GM19455 (cell line): ENCODE data around the gene SDK2.

Experiments used
- ATAC-seq: cut with Tn5 transposase; IDR thresholded peaks from one replicate; pipeline ENCODE4 v1.9.1; 2021; ENCODE audit not compliant: unreplicated experiment

SDK2 gene

DNA sequence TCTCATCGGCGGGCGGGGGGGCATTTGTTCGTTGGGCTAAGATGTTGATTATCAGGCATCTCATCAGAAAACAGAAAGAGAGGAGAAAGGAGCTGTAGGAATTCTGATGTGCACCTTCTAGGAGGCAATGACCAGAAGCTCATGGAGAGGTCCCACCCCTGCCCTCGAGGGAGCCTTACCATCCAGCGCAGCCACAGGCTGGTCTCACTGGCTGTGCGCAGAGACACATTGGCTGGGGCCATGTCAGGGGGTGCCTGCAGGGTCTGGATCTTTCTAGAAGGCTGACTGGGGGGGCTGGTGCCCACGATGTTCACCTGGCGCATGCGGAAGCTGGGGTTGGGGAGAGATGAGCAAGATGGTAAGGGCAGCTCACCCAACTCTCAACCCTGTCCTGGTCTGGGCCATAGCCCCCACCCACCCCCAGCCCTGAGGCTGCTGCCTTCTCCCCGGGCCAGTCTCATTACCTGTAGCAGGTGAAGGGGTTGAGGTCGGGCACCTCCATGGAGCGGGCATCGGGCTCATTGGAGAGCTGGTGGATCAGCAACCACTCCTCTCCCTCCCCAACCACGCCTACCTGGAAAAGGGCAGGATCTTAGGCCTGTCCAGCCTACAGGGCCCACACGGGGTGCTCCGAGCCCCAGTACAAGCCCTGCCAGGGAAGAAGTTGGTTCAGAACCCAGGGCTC is 246.2 kb downstream of the SDK2 start:
- ATAC-seq, result no peak

DNA sequence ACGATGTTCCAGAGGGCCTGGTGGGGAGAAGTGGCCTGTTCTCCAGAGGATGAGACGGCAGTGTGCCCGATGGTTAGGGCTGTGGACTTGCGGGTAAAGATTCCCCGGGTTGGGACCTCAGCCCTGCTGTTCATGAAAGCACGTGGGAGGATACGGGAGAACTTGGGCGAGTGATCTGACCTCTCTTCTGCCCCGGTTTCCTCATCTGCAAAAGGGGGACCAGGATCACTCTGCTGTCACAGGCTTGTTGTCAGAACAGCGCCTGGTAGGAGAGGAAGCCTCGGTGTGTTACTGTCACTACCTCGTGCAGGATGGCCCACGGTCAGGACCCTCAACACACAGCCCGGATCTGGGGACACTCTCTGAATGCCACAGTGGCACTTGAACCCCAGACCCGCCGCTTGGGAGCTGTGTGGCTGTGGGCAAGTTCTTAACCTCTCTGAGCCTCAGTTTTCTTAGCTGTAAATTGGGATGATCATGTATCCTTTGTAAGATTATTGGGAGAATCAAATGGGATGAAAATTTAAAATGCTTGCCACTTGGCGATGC is 246.9 kb downstream of the SDK2 start:
- ATAC-seq, result no peak

DNA sequence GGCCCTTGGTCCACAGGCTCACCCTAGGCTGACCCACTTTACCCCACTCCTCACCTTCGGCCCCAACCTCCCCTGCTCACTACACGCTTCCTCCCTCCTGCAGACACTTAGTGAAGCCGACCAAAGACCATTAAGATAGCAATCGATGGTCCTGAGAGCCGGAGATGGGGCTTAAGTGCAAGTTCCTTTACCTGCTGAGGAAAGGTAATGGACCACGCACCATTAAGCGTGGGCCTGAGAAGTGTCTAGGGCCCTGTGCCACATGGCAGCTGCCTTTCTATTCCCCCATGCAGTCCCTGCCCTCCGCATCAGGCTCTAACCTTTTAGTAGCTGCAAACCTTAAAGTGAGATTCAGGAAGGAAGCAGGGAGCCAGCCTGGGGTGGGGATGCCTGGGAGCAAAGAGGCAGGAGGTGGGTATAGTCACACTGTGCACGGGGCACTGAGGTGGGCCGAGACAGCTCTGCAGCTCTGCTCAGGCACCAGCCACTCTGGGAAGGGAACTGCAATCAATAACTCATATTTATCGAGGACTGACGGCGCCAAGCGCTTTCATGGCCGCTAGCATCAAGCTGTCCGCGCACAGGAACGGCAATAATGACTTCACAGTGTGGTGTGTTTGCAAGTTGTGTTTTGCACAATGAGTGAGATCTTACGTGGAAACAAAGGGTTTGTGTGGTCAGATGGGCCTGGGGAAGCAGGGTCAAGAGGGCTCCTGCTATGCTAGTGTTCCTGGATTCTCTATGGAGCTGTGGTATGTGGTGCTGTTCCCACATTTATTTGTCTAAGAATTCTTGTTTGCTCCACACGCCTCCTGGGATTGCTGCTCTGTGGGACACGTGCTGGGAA is 247.6 kb downstream of the SDK2 start:
- ATAC-seq, result no peak

DNA sequence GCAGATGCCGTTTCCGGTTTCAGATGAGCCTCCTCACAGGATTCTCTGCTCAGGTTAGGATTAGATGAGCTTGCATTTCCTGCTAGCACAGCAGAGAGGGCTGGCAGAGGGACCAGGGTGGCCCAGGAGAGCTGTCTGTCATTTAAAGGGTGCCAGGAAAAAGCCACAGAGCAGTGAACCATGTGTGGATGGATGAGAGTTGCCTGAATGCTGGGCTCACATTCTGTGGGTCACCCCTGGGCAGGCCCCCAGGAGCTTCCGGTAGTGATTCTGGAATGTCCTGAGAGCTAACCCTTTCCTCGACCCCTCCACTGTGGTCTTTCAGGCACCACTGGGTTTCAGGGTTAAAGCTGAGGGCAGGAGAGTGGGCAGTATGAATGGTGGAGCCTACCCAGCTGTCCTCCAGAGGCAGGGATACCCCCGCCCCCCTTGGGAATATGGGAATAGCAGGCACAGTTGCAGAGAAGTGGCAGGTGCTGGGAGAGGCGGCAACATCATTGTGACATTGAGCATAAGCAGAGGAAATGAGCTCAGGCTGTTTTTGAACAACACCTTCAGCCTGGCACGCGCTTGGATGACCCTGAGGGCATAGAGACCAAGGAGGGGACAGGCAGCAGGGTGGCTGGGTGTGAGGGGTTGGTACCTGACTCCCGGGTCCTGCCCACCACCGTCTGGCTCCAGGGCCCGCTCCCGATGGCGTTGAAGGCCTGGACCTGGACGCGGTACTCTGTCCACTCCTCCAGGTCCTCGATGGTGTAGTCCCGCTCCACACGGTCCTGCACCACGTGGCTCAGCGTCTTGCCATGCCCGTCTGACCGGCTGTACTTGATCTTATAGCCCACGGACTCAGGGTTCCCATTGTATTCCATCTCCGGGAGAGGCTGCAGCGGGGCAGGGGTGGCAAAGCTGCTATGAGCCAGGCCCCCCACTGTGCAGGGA is 249.5 kb downstream of the SDK2 start:
- no peak for ATAC-seq

DNA sequence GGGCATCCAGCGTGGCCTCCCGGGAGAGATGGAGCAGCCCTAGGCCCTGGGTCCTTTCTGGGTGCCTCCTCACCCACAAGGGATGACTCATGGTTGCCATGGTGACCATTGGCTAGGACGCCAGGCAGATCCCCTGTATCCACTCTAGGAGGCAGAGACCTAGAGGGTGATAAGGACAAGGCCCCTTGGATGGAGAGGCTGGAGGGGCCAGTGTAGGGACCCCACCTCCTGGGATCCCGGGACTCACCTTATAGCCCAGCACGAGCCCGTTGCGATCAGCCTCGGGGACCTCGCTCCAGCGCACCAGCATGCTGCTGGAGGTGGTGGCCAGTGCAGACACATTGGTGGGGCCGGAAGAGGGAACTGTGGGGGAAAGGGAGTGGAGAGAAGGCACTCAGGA is 250.3 kb downstream of the SDK2 start:
- ATAC-seq, result no peak

DNA sequence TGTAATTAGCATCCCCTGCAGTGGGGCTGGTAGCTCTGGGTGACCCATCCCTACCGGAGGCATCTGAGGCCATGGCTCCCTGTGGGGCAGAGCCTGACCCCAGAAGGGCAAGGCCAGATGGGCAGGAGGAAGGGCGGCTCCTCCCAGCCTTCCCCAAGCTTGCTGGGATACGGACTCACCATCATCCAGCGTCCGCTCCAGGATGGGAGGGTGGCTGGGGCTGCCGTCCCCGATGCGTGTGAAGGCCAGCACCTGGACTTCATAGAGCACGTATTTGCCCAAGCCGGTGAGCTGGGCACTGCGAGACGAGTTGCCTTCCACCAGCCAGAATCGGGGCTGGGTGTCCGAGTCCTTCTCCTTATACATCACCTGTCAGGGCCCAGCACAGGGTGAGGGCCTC is 250.9 kb downstream of the SDK2 start:
- no peak for ATAC-seq

DNA sequence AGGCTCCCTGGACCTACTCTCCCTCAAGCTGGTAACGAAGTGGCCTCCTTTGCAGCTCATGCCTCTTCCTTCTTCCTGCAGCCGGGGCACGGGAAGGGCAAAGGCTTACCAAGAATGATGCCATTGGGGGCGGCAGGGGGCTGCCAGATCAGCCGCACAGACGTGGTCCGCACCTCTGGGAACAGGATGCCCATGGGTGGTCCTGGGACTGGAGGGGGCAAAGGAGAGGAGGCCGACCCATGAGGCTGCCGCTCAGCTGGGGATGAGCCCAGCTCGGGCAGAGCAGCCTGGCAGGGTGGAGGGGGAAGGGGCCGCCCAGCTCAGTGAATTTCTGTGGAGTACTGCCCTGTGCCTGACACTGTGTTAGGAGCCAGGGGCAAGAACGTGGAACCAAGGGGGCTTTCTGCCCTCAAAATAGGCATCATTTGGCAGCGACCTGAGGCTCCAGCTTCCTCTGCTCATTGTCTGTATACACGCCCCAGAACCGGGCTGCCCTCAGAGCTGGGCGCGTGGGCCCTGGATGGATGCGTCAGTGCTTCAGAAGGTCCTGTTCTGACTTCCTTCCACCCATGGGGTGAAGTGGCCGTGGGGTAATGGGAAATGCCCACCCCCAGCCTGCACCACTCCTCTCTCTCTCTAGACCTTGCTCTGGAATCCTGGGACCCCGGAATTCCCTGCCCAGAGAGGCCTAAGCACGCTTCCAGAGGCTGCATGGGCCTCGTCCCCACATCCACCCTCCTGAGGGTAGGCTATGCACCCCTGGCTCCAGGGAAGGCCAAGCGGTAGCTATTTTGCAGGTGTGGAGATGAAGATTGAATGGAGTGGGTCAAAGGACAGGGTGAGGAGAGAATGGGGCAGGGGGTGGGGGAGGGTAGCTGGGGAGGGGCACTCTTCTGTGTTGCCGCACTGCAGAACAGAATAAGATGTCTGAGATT is 252.6 kb downstream of the SDK2 start:
- ATAC-seq, result no peak

DNA sequence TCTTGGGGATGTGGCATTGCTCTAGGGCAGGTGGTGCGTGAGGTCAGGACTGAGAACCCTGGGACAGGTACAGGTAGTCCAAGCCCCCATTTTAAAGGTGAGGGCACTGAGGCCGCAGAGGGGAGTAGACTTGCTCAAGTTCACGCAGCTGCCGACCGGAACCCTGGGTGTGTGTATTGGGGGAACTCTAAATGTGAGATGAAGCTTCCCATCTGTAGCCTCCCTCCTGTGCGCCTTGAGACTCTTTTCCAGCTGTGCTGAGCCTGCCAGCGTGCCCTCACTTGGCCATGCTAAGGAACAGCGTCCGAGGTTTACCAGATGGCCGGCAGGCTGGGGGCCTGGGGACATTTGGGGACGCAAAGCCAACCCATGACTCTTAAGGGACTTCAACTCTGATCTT is 253.4 kb downstream of the SDK2 start:
- ATAC-seq, result no peak

DNA sequence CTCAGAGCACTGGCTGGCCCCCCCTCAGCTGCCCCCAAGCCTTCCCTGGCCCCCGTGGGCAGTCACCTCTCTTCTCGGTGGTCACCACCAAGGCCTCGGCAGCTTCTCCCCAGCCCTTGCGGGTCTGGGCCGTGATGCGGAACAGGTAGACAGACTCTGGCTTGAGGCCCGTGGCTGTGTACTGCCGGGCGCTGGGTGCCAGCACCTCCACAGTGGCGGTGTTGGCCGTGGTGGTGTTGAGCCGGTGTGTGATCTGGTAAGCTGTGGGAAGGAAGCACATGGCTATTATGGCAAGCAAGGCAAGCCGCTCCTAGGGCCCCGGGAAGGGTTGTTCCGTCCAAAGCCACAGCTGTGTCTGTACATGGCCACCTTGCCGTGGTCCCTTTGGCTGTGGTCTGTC is 254.0 kb downstream of the SDK2 start:
- no peak for ATAC-seq

DNA sequence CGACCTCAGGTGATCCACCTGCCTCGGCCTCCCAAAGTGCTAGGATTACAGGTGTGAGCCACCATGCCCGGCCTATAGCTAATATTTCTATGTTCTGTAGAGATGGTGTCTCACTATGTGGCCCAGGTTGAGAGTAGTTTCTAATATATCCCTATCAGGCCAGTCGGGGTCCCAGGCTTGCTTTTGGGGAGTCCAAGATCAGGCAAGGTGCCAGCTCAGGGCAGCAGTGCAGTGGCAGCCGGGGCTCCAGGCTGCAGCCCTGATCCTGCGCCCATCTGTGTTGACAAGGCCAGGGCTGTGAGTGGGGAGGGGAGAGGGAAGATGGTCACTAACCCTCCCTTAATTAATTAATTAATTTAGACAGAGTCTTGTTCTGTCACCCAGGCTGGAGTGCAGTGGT is 254.8 kb downstream of the SDK2 start:
- no peak for ATAC-seq

DNA sequence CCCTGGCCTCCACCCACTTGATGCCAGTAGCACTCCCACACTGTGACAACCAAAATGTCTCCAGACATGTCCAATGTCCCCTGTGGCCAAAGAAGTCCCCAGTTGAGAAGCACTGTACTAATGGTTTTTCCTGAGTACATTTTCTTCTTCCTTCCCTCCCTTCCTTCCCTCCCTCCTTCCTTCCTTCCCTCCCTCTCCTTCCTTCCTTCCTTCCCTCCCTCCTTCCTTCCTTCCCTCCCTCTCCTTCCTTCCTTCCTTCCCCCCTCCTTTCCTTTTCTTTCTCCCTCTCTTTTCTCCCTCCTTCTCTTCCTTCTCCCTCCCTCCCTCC is 255.7 kb downstream of the SDK2 start:
- ATAC-seq, result no peak

DNA sequence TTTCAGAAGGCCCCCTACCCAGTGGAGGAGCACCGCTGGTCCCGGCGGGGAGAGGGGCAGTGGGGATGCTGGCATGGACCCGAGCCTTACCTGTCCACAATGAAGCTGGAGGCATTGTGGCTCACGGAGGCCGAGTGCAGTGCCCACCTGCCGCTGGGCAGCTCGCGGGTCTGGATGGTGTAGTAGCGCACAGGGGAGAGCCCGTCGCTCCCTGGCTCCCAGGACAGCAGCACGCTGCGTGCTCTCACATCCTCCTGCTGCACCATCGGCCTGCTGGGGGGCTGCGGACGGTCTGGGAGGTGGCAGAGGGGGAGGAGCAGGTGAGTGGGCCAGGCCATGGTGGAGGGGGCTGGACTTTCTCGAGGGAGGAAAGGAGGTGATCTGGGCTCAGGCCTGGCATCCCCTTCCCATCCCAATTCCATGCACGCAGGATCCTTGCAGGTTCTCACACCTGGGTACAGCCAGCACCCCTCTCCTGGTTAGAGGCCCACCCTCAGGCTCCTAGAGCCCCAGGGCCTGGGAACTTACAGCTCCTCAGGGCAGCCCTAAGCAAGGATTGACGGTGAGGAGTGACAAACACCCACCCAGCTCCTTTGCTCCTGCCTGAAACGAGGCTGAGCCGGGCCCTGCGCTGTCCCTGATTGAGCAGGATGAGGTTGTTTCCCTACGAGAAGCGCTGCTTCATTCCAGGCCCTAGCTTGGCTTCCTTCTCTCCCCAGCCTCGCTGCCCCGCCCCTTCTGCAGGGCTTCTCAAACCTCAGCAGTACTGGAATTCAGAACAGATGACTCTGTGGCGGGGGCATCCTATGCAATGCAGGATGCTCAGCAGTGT is 256.3 kb downstream of the SDK2 start:
- no peak for ATAC-seq

DNA sequence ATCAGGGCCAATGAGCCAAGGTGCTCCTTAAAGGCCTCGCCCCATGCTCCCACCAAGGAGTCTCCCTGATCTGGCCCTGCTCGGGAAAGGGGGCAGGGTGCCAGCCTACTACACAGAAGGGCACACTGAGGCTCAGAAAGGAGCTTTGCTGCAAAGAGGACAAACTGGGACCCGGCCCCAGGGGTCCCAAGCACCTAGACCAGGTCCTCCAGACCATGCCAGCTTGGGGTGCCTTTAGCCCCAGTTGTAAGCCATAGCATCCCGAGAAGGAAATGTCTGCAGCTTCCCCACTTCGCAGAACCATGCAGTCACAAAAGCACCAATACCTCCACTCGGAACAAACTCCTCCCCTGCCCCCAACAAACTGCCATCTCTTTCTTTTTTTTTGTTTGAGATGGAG is 257.7 kb downstream of the SDK2 start:
- no peak for ATAC-seq

DNA sequence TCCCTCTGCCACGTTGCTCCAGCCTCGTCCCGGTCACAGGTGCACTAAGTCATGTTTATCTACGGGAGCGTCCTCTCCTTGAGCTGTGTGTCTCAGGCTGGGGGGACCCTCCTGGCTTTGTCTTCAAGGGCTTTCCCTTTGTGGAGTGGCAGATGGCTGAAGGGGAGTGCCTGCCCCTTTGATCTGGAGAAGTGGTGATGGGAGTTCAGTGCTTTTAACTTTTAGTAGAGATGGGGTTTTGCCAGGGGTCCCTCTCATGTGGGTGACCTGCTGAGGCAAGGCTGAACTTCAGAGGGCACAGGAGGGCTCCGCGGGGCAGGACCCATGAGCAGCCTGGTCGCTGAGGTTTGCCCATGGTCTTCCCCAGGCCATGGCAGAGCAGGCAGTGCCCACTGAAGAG is 259.3 kb downstream of the SDK2 start:
- ATAC-seq, result no peak

DNA sequence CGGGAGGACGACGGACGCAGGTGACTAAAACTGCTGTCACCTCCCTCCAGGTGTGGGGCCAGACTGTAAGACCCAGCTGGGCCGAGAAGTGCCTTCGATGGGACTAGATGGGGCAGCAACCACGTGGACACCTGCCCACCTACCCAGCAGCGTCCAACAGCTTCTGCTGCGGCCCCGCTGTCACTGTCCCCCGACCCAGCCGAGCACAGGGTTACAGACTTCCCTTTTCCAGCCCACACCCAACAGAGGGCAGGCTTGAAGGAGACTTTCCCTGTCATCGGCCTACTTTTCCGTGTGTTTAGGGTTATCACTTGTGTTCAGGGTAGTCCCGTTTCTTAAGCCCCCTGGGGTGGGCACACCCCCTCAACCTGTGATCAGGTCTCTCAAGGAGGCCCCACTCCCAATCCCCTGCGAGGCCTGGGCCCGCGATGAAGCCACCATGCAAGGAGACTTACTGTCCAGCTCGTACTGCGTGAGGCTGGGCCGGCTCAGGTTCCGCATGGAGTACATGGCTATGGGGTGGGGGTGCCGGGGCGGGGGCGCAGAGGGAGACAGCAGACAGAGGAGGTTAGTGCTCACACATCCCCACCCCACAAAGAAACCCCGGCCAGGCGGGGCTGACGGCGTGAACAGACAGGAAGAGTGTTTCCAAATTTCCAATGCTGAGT is 263.7 kb downstream of the SDK2 start:
- ATAC-seq, result no peak

DNA sequence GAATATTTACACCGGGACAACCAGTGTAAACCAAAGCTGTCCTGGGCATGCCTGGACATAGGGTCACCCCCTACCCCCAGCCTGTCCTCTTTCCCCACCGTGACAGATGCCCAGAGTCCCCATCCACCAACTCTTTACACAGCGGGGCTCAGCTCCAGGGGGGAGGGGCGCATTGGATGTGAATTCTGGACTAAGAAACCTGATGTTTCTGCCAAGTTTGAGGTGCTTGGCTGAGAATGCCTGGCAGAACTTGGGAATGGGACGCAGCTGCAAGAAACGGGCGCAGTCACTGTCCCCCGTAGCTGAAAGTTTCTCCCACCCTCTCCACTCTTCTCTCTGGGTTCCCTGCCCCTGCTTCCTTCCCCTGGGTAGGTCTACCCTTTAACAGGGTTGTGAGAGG is 264.4 kb downstream of the SDK2 start:
- ATAC-seq, result no peak

DNA sequence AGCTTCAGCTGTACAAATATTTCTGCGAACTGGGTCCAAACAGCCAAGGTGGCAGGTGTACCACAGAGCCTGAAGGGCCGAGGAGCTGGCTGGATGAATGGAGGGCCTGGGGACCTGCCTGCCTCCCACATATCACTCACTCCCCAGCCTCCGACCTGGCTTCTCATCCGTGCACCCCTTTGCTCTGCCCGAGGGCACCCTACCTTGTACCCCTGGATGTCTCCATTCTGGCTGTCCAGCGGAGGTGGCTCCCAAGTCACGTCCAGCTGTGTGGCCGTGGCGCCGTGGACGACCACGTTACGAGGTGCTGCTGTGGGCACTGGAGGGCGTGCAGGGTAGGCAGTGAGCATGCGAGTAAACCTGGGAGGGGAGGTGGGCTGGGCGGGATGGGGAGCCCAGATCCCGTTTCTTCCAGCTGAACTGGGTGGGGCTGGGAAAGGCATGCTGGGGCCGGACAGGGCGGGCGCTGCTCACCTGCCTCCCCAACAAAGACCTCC is 265.2 kb downstream of the SDK2 start:
- no peak for ATAC-seq

DNA sequence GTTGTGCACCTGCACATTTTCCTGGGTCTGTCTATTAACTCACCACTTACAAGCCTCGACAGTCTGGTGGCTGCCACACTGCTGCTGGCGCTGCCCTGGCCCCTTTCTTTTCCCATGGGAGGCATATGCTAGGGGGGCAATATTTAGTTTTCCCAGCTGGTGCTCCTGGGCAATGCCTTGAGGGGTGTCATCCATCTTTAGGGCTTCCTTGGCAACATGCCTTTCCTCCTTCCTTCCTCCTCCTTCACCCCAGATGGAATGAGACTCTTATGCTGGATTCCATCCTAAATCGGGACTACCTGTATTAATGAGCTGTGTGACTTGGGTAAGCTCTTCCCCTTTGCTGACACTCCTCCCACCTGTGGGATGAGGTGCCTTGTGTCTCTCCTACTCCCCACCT is 267.6 kb downstream of the SDK2 start:
- ATAC-seq, result no peak

DNA sequence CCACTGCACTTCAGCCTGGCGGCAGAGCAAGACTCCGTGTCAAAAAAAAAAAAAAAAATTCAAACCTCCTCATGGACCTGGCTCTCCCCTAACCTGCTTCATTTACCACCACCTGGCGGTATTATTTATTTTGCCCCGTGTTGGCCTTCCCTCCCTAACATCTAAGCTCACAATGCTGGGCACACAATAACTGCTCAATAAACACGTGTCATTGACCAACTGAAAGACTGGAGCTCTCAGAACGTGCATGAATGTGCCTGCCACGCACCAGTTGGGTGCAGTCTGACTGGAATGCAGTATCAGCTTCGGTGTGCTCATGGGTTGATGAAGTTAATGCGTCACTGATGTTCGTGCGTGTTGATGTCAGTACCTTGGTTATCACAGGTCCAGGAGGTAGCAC is 268.1 kb downstream of the SDK2 start:
- no peak for ATAC-seq
